IMR-90 (cell line): ENCODE measurements around the gene NDRG4. TPM values are rescaled to one million over a fixed set of nuclear protein-coding genes. Genes with fewer than 3 reads are reported as not detected.

Source experiments
- ATAC-seq: fragments of 200-7000 bp; cut with Tn5 transposase; 2 replicates; pipeline ENCODE4 v1.9.1; 2020; ENCODE audit warnings: low read depth, mild to moderate bottlenecking, moderate library complexity
- BruUV-seq: library from RNA; stranded (reverse); fragments of 400-500 nt; replicated peaks from 2 replicates; lab custom pipeline; 2021; lab: Mats Ljungman, UMichigan
- CTCF ChIA-PET: fragments of 300-600 bp; formaldehyde crosslinking; extraction: SDS; loops from one replicate; lab custom pipeline; 2021; ENCODE audit warnings: antibody characterized with exemption; lab: Yijun Ruan, JAX
- POLR2A ChIA-PET: fragments of 300-600 bp; sonication (Branson Sonifier 250); formaldehyde crosslinking; loops from one replicate; lab custom pipeline; 2022; ENCODE audit warnings: antibody characterized with exemption; ENCODE audit not compliant: unreplicated experiment; lab: Charles Lee
- DNase-seq: peaks from one replicate; pipeline ENCODE4 v3.0.0; 2013
- H2AFZ ChIP-seq: replicated peaks from 2 replicates; pipeline ENCODE3; 2013; ENCODE audit warnings: low read length, mild to moderate bottlenecking; ENCODE audit not compliant: poor library complexity
- H2AK5ac ChIP-seq: 2 replicates; pipeline ENCODE4 v1.6.1; 2013; ENCODE audit warnings: low read depth, low read length, inconsistent platforms
- H2AK9ac ChIP-seq: replicated peaks from 2 replicates; pipeline ENCODE3; 2013; ENCODE audit warnings: mild to moderate bottlenecking, low read depth, low read length, moderate library complexity; ENCODE audit not compliant: poor library complexity
- H2BK120ac ChIP-seq: 2 replicates; pipeline ENCODE4 v1.6.1; 2013; ENCODE audit warnings: low read depth, low read length, inconsistent platforms
- H2BK15ac ChIP-seq: 3 replicates; pipeline ENCODE4 v1.6.1; 2013; ENCODE audit warnings: low read depth, low read length, inconsistent platforms
- H2BK20ac ChIP-seq: 2 replicates; pipeline ENCODE4 v1.6.1; 2013; ENCODE audit warnings: low read depth, mild to moderate bottlenecking, inconsistent platforms, low read length, moderate library complexity
- H2BK5ac ChIP-seq: 2 replicates; pipeline ENCODE4 v1.6.1; 2013; ENCODE audit warnings: mild to moderate bottlenecking, low read depth, low read length, inconsistent platforms; ENCODE audit not compliant: poor library complexity, severe bottlenecking
- H3K14ac ChIP-seq: replicated peaks from 2 replicates; pipeline ENCODE4 v1.6.1; 2013; ENCODE audit warnings: low read depth, low read length, inconsistent platforms
- H3K18ac ChIP-seq: 2 replicates; pipeline ENCODE4 v1.6.1; 2013; ENCODE audit warnings: low read depth, low read length, control low read depth
- H3K23ac ChIP-seq: 2 replicates; pipeline ENCODE4 v1.6.1; 2013; ENCODE audit warnings: low read depth, low read length, inconsistent platforms
- H3K27ac ChIP-seq: 2 replicates; pipeline ENCODE4 v1.5.1; 2013; ENCODE audit warnings: mild to moderate bottlenecking, control low read depth, low read length; ENCODE audit not compliant: insufficient read depth
- H3K27me3 ChIP-seq: 2 replicates; pipeline ENCODE4 v1.6.1; 2013; ENCODE audit warnings: low read length; ENCODE audit not compliant: control insufficient read depth, insufficient read depth
- H3K36me3 ChIP-seq: 2 replicates; pipeline ENCODE4 v1.6.1; 2013; ENCODE audit warnings: low read length, mixed read lengths; ENCODE audit not compliant: control insufficient read depth, insufficient read depth
- H3K4ac ChIP-seq: 2 replicates; pipeline ENCODE4 v1.6.1; 2013; ENCODE audit warnings: low read depth, low read length, inconsistent platforms
- H3K4me1 ChIP-seq: 2 replicates; pipeline ENCODE4 v1.6.1; 2013; ENCODE audit warnings: low read length, mixed read lengths; ENCODE audit not compliant: control insufficient read depth, insufficient read depth
- H3K4me2 ChIP-seq: 2 replicates; pipeline ENCODE4 v1.6.1; 2013; ENCODE audit warnings: low read depth, mild to moderate bottlenecking, control low read depth, low read length, moderate library complexity
- H3K4me3 ChIP-seq: 2 replicates; pipeline ENCODE4 v1.5.1; 2013; ENCODE audit warnings: low read depth, mild to moderate bottlenecking, control low read depth, low read length, moderate library complexity; ENCODE audit not compliant: insufficient read depth
- H3K56ac ChIP-seq: 2 replicates; pipeline ENCODE4 v1.6.1; 2013; ENCODE audit warnings: low read length, inconsistent platforms; ENCODE audit not compliant: insufficient read depth; ENCODE audit errors: extremely low read depth
- H3K79me1 ChIP-seq, 2 experiments: 2 replicates each; pipeline ENCODE4 v1.6.1; 2013; ENCODE audit warnings: low read length in 2 of 2, inconsistent platforms in 1 of 2, low read depth in 1 of 2
- H3K9ac ChIP-seq: 2 replicates; pipeline ENCODE4 v1.6.1; 2013; ENCODE audit warnings: low read depth, low read length, control low read depth
- H3K9me1 ChIP-seq: 2 replicates; pipeline ENCODE4 v1.6.1; 2013; ENCODE audit warnings: low read length, inconsistent platforms; ENCODE audit not compliant: insufficient read depth
- H3K9me3 ChIP-seq: 2 replicates; pipeline ENCODE4 v1.6.1; 2013; ENCODE audit warnings: low read length; ENCODE audit not compliant: control insufficient read depth, insufficient read depth
- H4K20me1 ChIP-seq: 2 replicates; pipeline ENCODE4 v1.6.1; 2013; ENCODE audit warnings: low read length, inconsistent platforms; ENCODE audit not compliant: insufficient read depth
- H4K5ac ChIP-seq: 2 replicates; pipeline ENCODE4 v1.6.1; 2013; ENCODE audit warnings: mild to moderate bottlenecking, low read depth, low read length, control low read depth
- H4K8ac ChIP-seq, 2 experiments: 2 replicates each; pipeline ENCODE4 v1.6.1; 2013; ENCODE audit warnings: low read depth in 2 of 2, low read length in 2 of 2, control low read depth in 1 of 2, inconsistent platforms in 1 of 2
- H4K91ac ChIP-seq: 2 replicates; pipeline ENCODE4 v1.6.1; 2013; ENCODE audit warnings: low read depth, low read length, inconsistent platforms; ENCODE audit not compliant: insufficient read depth
- CTCF ChIP-seq: conservative IDR thresholded peaks from 2 replicates; pipeline ENCODE4 v1.5.1; 2012; ENCODE audit warnings: mild to moderate bottlenecking, low read depth, low read length, improper control_type of control experiment
- MAFK ChIP-seq: IDR thresholded peaks from 2 replicates; pipeline ENCODE4 v1.6.1; 2012; ENCODE audit warnings: low read depth, low read length, improper control_type of control experiment
- MAZ ChIP-seq: IDR thresholded peaks from 2 replicates; pipeline ENCODE4 v1.6.1; 2012; ENCODE audit warnings: low read depth, mild to moderate bottlenecking, low read length, improper control_type of control experiment, moderate library complexity, borderline replicate concordance
- NFE2L2 ChIP-seq: fragments of 150-350 bp; IDR thresholded peaks from 2 replicates; pipeline ENCODE4 v1.6.1; 2016; ENCODE audit warnings: low read depth, mild to moderate bottlenecking, low read length
- RAD21 ChIP-seq: IDR thresholded peaks from 2 replicates; pipeline ENCODE4 v1.6.1; 2012; ENCODE audit warnings: low read length, improper control_type of control experiment
- RCOR1 ChIP-seq: IDR thresholded peaks from 2 replicates; pipeline ENCODE4 v1.6.1; 2012; ENCODE audit warnings: mild to moderate bottlenecking, low read length, improper control_type of control experiment; ENCODE audit not compliant: insufficient replicate concordance
- RFX5 ChIP-seq: IDR thresholded peaks from 2 replicates; pipeline ENCODE4 v1.8.0; 2012; ENCODE audit warnings: low read depth, mild to moderate bottlenecking, low read length, moderate library complexity
- SMC3 ChIP-seq: fragments of 150-350 bp; IDR thresholded peaks from 2 replicates; pipeline ENCODE4 v1.6.1; 2016; ENCODE audit warnings: low read depth, mild to moderate bottlenecking, antibody characterized with exemption, low read length, moderate library complexity
- WGBS, 2 experiments: methylation state at CpG; one replicate each; pipeline versions ENCODE4 v1.1.5 to v1.1.7; 2013; ENCODE audit warnings: missing lambda C conversion rate in 2 of 2; ENCODE audit not compliant: insufficient read length in 1 of 2; ENCODE audit errors: extremely low coverage in 2 of 2; 5-methylcytosine and 5-hydroxymethylcytosine counted together
- dilution Hi-C: fragments of 300-500 bp; cut with HindIII; formaldehyde crosslinking; loops from one replicate; pipeline ENCODE4 v1.14.3; 2018; ENCODE audit warnings: low sequenced_read_pairs; ENCODE audit not compliant: unreplicated experiment
- in situ Hi-C: fragments of 300-500 bp; cut with MboI; formaldehyde crosslinking; loops from 3 replicates; pipeline ENCODE4 v1.14.3; 2019; ENCODE audit warnings: low sequenced_read_pairs, inconsistent platforms, mixed read lengths
- intact Hi-C: fragments of 100-400 bp; cut with micrococcal nuclease; formaldehyde crosslinking; loops from 2 replicates; pipeline ENCODE4 v1.10.0; 2022
- polyA plus RNA-seq, 3 experiments: library from polyadenylated mRNA; depleted of rRNA; stranded (reverse); fragments of >200 nt; gene quantifications; 2 replicates each; pipeline ENCODE4 v1.2.3, GENCODE V29; 2012; ENCODE audit warnings: low replicate concordance in 1 of 3
- total RNA-seq: library from RNA; depleted of rRNA; stranded (reverse); fragments of >200 nt; gene quantifications from 2 replicates; pipeline ENCODE4 v1.2.3, GENCODE V29; 2012
- TF ChIP-seq, protein P1 (sequence below): fragments of 150-350 bp; IDR thresholded peaks from 2 replicates; pipeline ENCODE4 v1.6.1; 2016; ENCODE audit warnings: low read depth, mild to moderate bottlenecking, low read length, moderate library complexity, borderline replicate concordance

Gene NDRG4
- total and polyA plus RNA-seq, 2 of the 4 experiments (the other 2 are of a cell fraction) = 10.9 to 23.5 TPM

DNA sequence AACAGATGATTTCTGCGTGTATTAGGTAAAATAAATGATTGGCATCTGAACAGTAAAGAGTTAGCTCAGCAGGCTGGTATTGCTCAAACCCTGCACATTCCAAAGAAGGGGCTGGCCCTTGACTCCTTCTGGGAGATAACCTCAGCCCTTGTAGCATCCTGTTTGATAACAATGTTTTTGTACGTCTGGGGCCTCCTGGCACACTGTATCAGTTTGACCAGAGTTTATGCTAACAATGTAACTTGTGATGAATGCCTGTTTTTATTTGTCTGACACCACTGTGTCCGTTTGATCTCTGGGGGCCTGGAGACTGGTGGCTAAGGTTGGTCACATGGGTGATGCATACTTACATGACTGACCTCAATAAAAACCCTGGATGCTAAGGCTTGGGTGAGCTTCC is 43.8 kb upstream of the NDRG4 start:
- dilution Hi-C loops = no loop called here
- intact Hi-C loops = no loop called here
- Histone ChIP-seq H2BK120ac (no peak overlapping the region), H4K20me1 (no peaks in the 10 kb centered on the region), H3K4ac (no peak overlapping the region), H3K27me3 (peaks cover 16% of the 10 kb centered on the region), H3K27ac (no peak overlapping the region), H2AK9ac (no peak overlapping the region), H3K9me3 (no peaks in the 10 kb centered on the region), H2AK5ac (no peak overlapping the region), H3K56ac (no peak overlapping the region), H3K4me1 (no peaks in the 10 kb centered on the region), H2AFZ (no peak overlapping the region), H3K23ac (no peak overlapping the region), H2BK20ac (no peak overlapping the region), H3K4me2 (no peak overlapping the region), H4K5ac (no peak overlapping the region), H3K9me1 (no peaks in the 10 kb centered on the region), H2BK15ac (no peak overlapping the region), H4K91ac (no peak overlapping the region), H3K36me3 (no peaks in the 10 kb centered on the region), H3K14ac (no peak overlapping the region), H3K18ac (no peak overlapping the region), H3K9ac (no peak overlapping the region), H3K79me1 (no peaks in the 10 kb centered on the region), H4K8ac (no peak overlapping the region), H3K4me3 (no peak overlapping the region), H2BK5ac (no peak overlapping the region)
- in situ Hi-C loops = no loop called here
- no peak for ATAC-seq
- POLR2A ChIA-PET = no interaction called here
- no CpG with 5 or more reads among the region's 3 CpGs for WGBS, 2 experiments
- no peak for TF ChIP-seq MAFK
- TF ChIP-seq RFX5 = no peak
- no peak for TF ChIP-seq RAD21
- TF ChIP-seq SMC3 = no peak
- TF ChIP-seq RCOR1 = no peak
- TF ChIP-seq MAZ = no peak
- TF ChIP-seq CTCF = no peak
- TF ChIP-seq, protein P1, sequence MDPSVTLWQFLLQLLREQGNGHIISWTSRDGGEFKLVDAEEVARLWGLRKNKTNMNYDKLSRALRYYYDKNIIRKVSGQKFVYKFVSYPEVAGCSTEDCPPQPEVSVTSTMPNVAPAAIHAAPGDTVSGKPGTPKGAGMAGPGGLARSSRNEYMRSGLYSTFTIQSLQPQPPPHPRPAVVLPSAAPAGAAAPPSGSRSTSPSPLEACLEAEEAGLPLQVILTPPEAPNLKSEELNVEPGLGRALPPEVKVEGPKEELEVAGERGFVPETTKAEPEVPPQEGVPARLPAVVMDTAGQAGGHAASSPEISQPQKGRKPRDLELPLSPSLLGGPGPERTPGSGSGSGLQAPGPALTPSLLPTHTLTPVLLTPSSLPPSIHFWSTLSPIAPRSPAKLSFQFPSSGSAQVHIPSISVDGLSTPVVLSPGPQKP = no peak
- TF ChIP-seq NFE2L2 = no peak
- no peak for DNase-seq
- no TSS peak for BruUV-seq
- CTCF ChIA-PET = no interaction called here
